ENCODE data around the gene DGKG. TPM values are rescaled to one million over a fixed set of nuclear protein-coding genes. Genes with fewer than 3 reads are reported as not detected.

Gene DGKG
- total RNA-seq, 1 experiment from 2014 or later: 45.2 TPM

- Histone ChIP-seq H3K4me1 (ENCODE audit: insufficient read depth, low read length, poor library complexity, severe bottlenecking) (no peaks in the 10 kb centered on the region), H3K36me3 (ENCODE audit: insufficient read depth, low read length, poor library complexity, severe bottlenecking) (no peaks in the 10 kb centered on the region), H3K9me3 (ENCODE audit: low read depth, low read length, poor library complexity, severe bottlenecking) (no peaks in the 10 kb centered on the region), H3K27me3 (replicated peaks; ENCODE audit: insufficient read depth, low read depth, low read length, poor library complexity) (no peaks in the 10 kb centered on the region), H3K4me3 (ENCODE audit: low read depth, low read length, poor library complexity, severe bottlenecking) (no peak overlapping the region), H3K27ac (ENCODE audit: low read depth, low read length, poor library complexity, severe bottlenecking) (no peak overlapping the region)
- BruUV-seq (replicated peaks): no TSS peak
- TF ChIP-seq, protein P1, sequence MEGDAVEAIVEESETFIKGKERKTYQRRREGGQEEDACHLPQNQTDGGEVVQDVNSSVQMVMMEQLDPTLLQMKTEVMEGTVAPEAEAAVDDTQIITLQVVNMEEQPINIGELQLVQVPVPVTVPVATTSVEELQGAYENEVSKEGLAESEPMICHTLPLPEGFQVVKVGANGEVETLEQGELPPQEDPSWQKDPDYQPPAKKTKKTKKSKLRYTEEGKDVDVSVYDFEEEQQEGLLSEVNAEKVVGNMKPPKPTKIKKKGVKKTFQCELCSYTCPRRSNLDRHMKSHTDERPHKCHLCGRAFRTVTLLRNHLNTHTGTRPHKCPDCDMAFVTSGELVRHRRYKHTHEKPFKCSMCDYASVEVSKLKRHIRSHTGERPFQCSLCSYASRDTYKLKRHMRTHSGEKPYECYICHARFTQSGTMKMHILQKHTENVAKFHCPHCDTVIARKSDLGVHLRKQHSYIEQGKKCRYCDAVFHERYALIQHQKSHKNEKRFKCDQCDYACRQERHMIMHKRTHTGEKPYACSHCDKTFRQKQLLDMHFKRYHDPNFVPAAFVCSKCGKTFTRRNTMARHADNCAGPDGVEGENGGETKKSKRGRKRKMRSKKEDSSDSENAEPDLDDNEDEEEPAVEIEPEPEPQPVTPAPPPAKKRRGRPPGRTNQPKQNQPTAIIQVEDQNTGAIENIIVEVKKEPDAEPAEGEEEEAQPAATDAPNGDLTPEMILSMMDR (conservative IDR thresholded peaks at IDR 0.05; ENCODE audit: low read depth, low read length): no peak
- no peak for TF ChIP-seq EZH2 (IDR thresholded peaks at IDR 0.05; ENCODE audit: borderline replicate concordance, low read depth, low read length, poor library complexity, severe bottlenecking)
- DNase-seq (ENCODE audit: low spot score): no peak
- ChIA-PET POLR2A (ENCODE audit: low non-redundant PET) (no interaction called here), CTCF (no interaction called here)
- intact Hi-C loops (cut with micrococcal nuclease; ENCODE audit: unreplicated experiment): no loop called here
These were observed 207.4 kb downstream of the DGKG start for GRCh38 chr3:186154641-186155040.

DNA sequence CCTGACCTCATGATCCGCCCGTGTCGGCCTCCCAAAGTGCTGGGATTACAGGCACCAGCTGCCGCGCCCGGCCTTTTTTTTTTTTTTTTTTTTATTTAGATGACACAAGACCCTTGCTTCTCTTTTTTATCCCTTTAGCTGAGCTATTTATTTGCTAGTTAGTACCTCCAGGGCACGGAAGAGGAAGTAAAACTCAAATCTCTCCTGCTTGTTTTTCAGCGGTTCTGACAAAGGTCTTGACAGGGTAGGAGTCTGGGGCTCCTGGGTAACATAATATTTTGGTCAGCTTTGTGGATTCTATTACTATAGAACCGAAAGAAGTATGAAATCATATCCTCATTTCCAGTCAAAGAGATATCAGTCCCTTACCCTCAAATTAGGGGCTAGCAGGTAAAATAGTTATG lies 209.1 kb downstream of the DGKG start:
- BruUV-seq (replicated peaks): no TSS peak
- CTCF ChIA-PET: no interaction called here

DNA sequence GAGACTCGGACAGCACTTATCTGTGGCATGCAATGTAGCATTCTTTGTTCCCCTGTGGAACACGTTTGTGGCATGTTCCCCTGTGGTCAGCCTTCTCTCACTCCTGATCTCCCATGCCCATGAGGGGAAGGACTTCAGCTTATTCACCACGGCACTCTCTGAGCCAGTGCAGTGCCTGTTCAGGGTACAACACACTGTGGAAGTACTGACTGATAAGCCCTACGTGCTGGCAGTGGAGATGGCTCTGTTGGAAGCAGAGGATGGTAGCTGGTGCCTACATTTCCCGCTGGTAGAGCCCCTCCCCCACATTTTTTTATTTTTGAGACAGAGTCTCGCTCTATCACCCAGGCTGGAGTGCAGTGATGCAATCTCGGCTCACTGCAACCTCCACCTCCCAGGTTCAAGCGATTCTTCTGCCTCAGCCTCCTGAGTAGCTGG lies 209.7 kb downstream of the DGKG start:
- ChIA-PET POLR2A (ENCODE audit: low non-redundant PET) (no interaction called here), CTCF (no interaction called here)
- DNase-seq (ENCODE audit: low spot score): no peak
- H3K9me3 ChIP-seq (ENCODE audit: low read depth, low read length, poor library complexity, severe bottlenecking): no peaks in the 10 kb centered on the region
- no peaks in the 10 kb centered on the region for H3K4me1 ChIP-seq (ENCODE audit: insufficient read depth, low read length, poor library complexity, severe bottlenecking)
- H3K36me3 ChIP-seq (ENCODE audit: insufficient read depth, low read length, poor library complexity, severe bottlenecking): no peaks in the 10 kb centered on the region
- TF ChIP-seq EZH2 (IDR thresholded peaks at IDR 0.05; ENCODE audit: borderline replicate concordance, low read depth, low read length, poor library complexity, severe bottlenecking): no peak
- TF ChIP-seq, protein P1 (conservative IDR thresholded peaks at IDR 0.05; ENCODE audit: low read depth, low read length): no peak
- BruUV-seq (replicated peaks): no TSS peak
- H3K27me3 ChIP-seq (replicated peaks; ENCODE audit: insufficient read depth, low read depth, low read length, poor library complexity): no peaks in the 10 kb centered on the region
- no peak overlapping the region for H3K27ac ChIP-seq (ENCODE audit: low read depth, low read length, poor library complexity, severe bottlenecking)
- H3K4me3 ChIP-seq (ENCODE audit: low read depth, low read length, poor library complexity, severe bottlenecking): no peak overlapping the region
- intact Hi-C loops (cut with micrococcal nuclease; ENCODE audit: unreplicated experiment): no loop called here

More for the DNA sequence above, 209.1 kb downstream of the DGKG start:
- POLR2A ChIA-PET (ENCODE audit: low non-redundant PET): no interaction called here
- Histone ChIP-seq H3K27ac (ENCODE audit: low read depth, low read length, poor library complexity, severe bottlenecking) (no peak overlapping the region), H3K4me3 (ENCODE audit: low read depth, low read length, poor library complexity, severe bottlenecking) (no peak overlapping the region), H3K27me3 (replicated peaks; ENCODE audit: insufficient read depth, low read depth, low read length, poor library complexity) (no peaks in the 10 kb centered on the region), H3K9me3 (ENCODE audit: low read depth, low read length, poor library complexity, severe bottlenecking) (no peaks in the 10 kb centered on the region), H3K36me3 (ENCODE audit: insufficient read depth, low read length, poor library complexity, severe bottlenecking) (no peaks in the 10 kb centered on the region), H3K4me1 (ENCODE audit: insufficient read depth, low read length, poor library complexity, severe bottlenecking) (no peaks in the 10 kb centered on the region)
- DNase-seq (ENCODE audit: low spot score): no peak
- TF ChIP-seq, protein P1 (conservative IDR thresholded peaks at IDR 0.05; ENCODE audit: low read depth, low read length): no peak
- no peak for TF ChIP-seq EZH2 (IDR thresholded peaks at IDR 0.05; ENCODE audit: borderline replicate concordance, low read depth, low read length, poor library complexity, severe bottlenecking)
- intact Hi-C loops (cut with micrococcal nuclease; ENCODE audit: unreplicated experiment): no loop called here

Data from A673 (cell line).